ENCODE measurements around the gene TRAFD1. TPM values are rescaled to one million over a fixed set of nuclear protein-coding genes. Genes with fewer than 3 reads are reported as not detected.

Gene TRAFD1
- total RNA-seq, 1 donor: 47.5 TPM

DNA sequence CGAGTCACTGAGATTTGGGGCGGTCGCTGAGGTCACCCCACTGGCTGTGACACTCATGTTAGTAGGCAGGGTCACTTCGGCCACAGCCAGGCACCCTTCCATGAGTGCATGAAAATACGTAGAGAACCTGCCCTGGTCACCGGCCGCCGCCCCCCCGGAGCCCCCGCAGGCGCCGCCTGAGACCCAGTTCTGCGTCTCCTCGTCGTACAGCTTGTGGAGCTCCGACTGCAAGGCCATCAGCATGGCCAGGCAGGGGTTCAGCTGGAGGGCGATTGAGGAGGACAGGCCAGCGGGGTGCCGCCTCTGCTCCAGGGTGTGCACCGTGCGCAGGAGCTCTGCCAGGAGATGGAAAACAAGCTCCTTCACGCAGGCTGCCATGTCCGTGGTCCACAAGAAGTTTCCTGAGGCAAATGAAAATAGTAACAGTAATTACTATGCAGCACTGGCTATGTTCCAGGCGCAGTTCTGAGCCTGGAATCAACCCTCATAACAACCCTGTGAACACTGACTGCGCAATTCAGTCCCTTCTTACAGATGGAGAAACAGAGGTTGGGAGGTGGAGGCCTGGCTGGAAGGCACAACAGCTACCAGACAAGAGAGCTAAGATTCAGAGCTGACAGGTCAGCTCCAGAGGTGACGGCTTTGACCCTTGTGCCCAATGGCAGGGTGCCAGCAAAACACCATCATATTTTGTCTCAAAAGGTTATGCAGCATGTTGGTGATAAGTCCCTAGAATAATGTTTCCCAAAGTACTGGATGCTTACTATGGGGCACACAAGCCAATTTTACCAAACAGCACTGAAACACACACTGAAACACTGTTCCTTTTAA lies 59.9 kb downstream of the TRAFD1 start:
- DNase-seq (ENCODE audit: low read depth): no peak
- TF ChIP-seq, protein P1, sequence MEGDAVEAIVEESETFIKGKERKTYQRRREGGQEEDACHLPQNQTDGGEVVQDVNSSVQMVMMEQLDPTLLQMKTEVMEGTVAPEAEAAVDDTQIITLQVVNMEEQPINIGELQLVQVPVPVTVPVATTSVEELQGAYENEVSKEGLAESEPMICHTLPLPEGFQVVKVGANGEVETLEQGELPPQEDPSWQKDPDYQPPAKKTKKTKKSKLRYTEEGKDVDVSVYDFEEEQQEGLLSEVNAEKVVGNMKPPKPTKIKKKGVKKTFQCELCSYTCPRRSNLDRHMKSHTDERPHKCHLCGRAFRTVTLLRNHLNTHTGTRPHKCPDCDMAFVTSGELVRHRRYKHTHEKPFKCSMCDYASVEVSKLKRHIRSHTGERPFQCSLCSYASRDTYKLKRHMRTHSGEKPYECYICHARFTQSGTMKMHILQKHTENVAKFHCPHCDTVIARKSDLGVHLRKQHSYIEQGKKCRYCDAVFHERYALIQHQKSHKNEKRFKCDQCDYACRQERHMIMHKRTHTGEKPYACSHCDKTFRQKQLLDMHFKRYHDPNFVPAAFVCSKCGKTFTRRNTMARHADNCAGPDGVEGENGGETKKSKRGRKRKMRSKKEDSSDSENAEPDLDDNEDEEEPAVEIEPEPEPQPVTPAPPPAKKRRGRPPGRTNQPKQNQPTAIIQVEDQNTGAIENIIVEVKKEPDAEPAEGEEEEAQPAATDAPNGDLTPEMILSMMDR (IDR thresholded peaks at IDR 0.05; ENCODE audit: insufficient read depth, low read depth, low read length): no peak
- no peak overlapping the region for H3K4me3 ChIP-seq (ENCODE audit: low read depth, low read length)

- TF ChIP-seq, protein P1 (IDR thresholded peaks at IDR 0.05; ENCODE audit: insufficient read depth, low read depth, low read length): no peak
- DNase-seq (ENCODE audit: low read depth): no peak
- H3K4me3 ChIP-seq (ENCODE audit: low read depth, low read length): no peak overlapping the region
Observed at GRCh38 chr12:112188130-112188830, 62.9 kb downstream of the TRAFD1 start.

DNA sequence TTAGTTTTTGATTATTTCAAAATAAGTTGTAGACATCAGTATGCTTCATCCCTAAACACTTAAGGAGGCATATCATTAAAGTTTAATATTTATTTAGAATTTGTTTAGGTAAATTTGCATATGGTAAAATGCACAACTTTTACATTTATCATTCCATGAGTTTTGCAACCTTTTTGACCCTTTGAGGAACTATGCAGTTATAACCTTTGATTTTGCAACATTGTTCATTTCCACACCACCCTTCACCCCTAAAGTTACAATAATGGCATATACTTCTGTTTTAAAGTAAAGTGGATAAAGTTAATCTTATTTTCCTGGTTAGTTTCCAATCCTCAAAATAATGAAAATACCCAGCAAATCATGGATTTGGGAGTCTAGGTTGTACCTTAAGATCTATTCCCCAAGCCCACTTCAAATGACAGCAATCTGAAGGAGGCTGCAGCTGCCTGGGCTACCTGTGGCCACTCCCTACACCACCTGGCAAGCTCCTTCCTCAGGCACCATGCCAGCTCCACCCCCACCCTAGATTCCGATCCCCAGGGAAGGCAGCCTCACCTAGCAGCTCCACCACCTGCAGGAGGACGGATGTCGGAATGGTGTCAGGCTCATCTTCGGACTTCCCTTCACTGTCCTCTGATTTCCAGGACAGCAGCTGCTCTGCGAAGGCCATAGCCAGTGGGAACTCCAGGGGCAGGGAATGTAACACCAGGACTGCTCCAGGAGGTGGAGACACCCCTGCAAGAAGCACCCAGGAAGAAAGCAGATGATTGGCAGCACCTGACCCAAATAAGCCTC lies 65.1 kb downstream of the TRAFD1 start:
- no peak for DNase-seq (ENCODE audit: low read depth)
- no peak overlapping the region for H3K4me3 ChIP-seq (ENCODE audit: low read depth, low read length)
- TF ChIP-seq, protein P1 (IDR thresholded peaks at IDR 0.05; ENCODE audit: insufficient read depth, low read depth, low read length): peak; percentile 8

DNA sequence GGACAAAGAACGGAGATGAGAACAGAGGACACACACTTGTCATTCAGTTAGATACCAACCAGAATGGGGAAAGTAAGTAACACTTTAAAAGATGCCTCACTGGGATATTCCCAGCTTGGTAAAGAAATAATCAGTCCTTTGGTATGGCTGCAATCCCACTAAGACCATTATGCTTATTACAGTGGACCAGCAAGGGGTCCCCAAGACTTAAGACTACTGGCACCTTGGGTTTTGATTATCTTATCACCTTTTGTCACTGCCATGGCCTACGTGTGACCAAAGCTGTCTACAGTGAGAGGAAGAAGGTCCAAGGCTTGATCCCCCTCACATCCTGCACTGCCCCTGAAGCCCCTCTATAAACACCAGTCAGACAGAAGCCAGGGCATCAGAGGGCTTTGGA lies 65.8 kb downstream of the TRAFD1 start:
- TF ChIP-seq, protein P1 (IDR thresholded peaks at IDR 0.05; ENCODE audit: insufficient read depth, low read depth, low read length): no peak
- no peak for DNase-seq (ENCODE audit: low read depth)
- H3K4me3 ChIP-seq (ENCODE audit: low read depth, low read length): no peak overlapping the region

GRCh38 chr12:112191840-112192321 lies 66.5 kb downstream of the TRAFD1 start:
- TF ChIP-seq, protein P1 (IDR thresholded peaks at IDR 0.05; ENCODE audit: insufficient read depth, low read depth, low read length): no peak

DNA sequence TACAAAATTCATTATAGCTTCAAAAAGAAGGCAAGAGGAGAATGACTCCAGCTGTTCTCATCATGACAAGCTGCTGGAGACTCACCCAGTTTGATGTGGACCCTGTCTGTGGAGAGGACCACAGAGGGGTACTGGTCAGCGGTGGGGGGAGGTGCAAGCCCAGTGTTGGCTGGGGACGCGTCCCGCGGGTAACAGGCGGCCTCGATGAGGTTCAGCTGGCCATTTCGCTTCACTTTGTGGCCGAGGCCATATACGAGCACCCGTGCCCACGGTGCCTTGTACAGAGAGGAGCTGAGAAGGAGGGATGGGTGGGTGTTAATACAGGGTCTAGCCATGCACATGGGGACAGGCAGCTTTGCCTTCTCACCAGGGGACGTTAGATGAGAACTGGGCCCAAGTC lies 67.1 kb downstream of the TRAFD1 start:
- TF ChIP-seq, protein P1 (IDR thresholded peaks at IDR 0.05; ENCODE audit: insufficient read depth, low read depth, low read length): no peak
- DNase-seq (ENCODE audit: low read depth): no peak
- H3K4me3 ChIP-seq (ENCODE audit: low read depth, low read length): no peak overlapping the region

More at GRCh38 chr12:112191840-112192321, 66.5 kb downstream of the TRAFD1 start:
- peak; percentile 78 for DNase-seq (ENCODE audit: low read depth)
- H3K4me3 ChIP-seq (ENCODE audit: low read depth, low read length): no peak overlapping the region

Data from fibroblast of villous mesenchyme (primary cell).